Activated CD8-positive, alpha-beta memory T cell treated with anti-CD3 and anti-CD28 coated beads, Interleukin-2, amount 50 U/mL, for 1 hour (primary cell): ENCODE data around the gene SLAMF1.
"Not testable (repeated sequence)": the region's sequence is repeated elsewhere in the genome, so short reads cannot be mapped to it uniquely, and the experiment has no call there.

ENCODE experiments used
- DNase-seq: peaks from one replicate; pipeline ENCODE4 v3.0.0-alpha.2; 2020; ENCODE audit errors: extremely low read depth

The SLAMF1 gene

GRCh38 chr1:160640359-160641123, 6.3 kb downstream of the SLAMF1 start:
- DNase-seq = no peak

GRCh38 chr1:160639652-160640051, 7.2 kb downstream of the SLAMF1 start:
- DNase-seq = no peak

- no peak for DNase-seq
Measured at GRCh38 chr1:160638926-160639325, 7.9 kb downstream of the SLAMF1 start.

GRCh38 chr1:160638540-160638857, 8.3 kb downstream of the SLAMF1 start:
- no peak for DNase-seq

GRCh38 chr1:160637821-160638539, 8.9 kb downstream of the SLAMF1 start:
- no peak for DNase-seq

GRCh38 chr1:160637065-160637464, 9.8 kb downstream of the SLAMF1 start:
- DNase-seq = no peak

- no peak for DNase-seq
Measured at GRCh38 chr1:160636547-160636946, 10.3 kb downstream of the SLAMF1 start.

GRCh38 chr1:160636076-160636475, 10.8 kb downstream of the SLAMF1 start:
- no peak for DNase-seq

GRCh38 chr1:160634543-160635491, 12.0 kb downstream of the SLAMF1 start:
- DNase-seq = no peak

- DNase-seq = no peak
Measured at GRCh38 chr1:160633330-160633903, 13.4 kb downstream of the SLAMF1 start.

GRCh38 chr1:160631983-160632625, 14.7 kb downstream of the SLAMF1 start:
- no peak for DNase-seq

GRCh38 chr1:160630523-160631451, 16.1 kb downstream of the SLAMF1 start:
- DNase-seq = no peak

- DNase-seq = peak; percentile 66
Measured at GRCh38 chr1:160629286-160630210, 17.3 kb downstream of the SLAMF1 start.

- DNase-seq = no peak
Measured at GRCh38 chr1:160628799-160629263, 18.0 kb downstream of the SLAMF1 start.

- not testable (repeated sequence) for DNase-seq
Measured at GRCh38 chr1:160627677-160628289, 19.1 kb downstream of the SLAMF1 start.

GRCh38 chr1:160626509-160627342, 20.1 kb downstream of the SLAMF1 start:
- DNase-seq = no peak

GRCh38 chr1:160625725-160626498, 20.9 kb downstream of the SLAMF1 start:
- DNase-seq = no peak
